Stomach (tissue), 4 donors: ENCODE results near the gene MYO1B.
A peak's percentile ranks its signal among the peaks of the same experiment; 100 is the strongest.

Source experiments
- CTCF ChIP-seq, 7 experiments: fragments of 450-650 bp in 4 of 7; fragments of 200-600 bp in 3 of 7; sonication (generic) in 3 of 7; IDR thresholded peaks; one replicate each; pipeline ENCODE4 v1.5.1; 2016 to 2019; ENCODE audit warnings: antibody characterized with exemption in 7 of 7, control low read depth in 2 of 7, mild to moderate bottlenecking in 1 of 7
- EP300 ChIP-seq: sonication (generic); formaldehyde crosslinking; IDR thresholded peaks from one replicate; pipeline ENCODE4 v1.6.1; 2017; ENCODE audit warnings: antibody characterized with exemption
- POLR2A ChIP-seq, 4 donors: fragments of 450-650 bp; IDR thresholded peaks; one replicate each; pipeline ENCODE4 v1.6.1; 2016; ENCODE audit warnings: antibody characterized with exemption in 4 of 4, control low read depth in 2 of 4, mild to moderate bottlenecking in 1 of 4, moderate library complexity in 1 of 4
- POLR2AphosphoS5 ChIP-seq, 3 donors: sonication (generic); formaldehyde crosslinking; IDR thresholded peaks; one replicate each; pipeline ENCODE4 v1.6.1; 2016; ENCODE audit warnings: antibody characterized with exemption in 3 of 3

- TF ChIP-seq CTCF (IDR thresholded peaks at IDR 0.05): peak in 4 of 7 experiments; percentile 15 to 51 (median 38)
- no peak for TF ChIP-seq EP300
- no peak for TF ChIP-seq POLR2A (IDR thresholded peaks at IDR 0.05)
- TF ChIP-seq POLR2AphosphoS5 (IDR thresholded peaks at IDR 0.05): no peak
These were observed 13.2 kb upstream of the MYO1B start for GRCh38 chr2:191231995-191232394.
